Measurements from ENCODE around the gene ZNF578.
"Not testable (repeated sequence)": the region's sequence is repeated elsewhere in the genome, so short reads cannot be mapped to it uniquely, and the experiment has no call there.

DNA sequence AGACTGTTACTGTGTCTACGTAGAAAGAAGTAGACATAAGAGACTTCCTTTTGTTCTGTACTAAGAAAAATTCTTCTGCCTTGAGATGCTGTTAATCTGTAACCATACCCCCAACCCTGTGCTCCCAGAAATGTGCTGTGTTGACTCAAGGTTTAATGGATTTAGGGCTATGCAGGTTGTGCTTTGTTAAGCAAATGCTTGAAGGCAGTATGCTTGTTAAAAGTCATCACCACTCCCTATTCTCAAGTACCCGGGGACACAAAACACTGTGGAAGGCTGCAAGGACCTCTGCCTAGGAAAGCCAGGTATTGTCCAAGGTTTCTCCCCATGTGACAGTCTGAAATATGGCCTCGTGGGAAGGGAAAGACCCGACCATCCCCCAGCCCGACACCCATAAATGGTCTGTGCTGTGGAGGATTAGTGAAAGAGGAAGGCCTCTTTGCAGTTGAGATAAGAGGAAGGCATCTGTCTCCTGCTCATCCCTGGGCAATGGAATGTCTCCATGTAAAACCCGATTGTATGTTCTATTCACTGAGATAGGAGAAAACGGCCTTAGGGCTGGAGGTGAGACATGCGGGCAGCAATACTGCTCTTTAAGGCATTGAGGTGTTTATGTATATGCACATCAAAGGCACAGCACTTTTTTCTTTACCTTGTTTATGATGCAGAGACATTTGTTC, 32.3 kb downstream of the ZNF578 start:
- TF ChIP-seq EZH2 (IDR thresholded peaks at IDR 0.05; ENCODE audit: borderline replicate concordance, insufficient read depth, low read depth, low read length, poor library complexity, severe bottlenecking), result not testable (repeated sequence)
- TF ChIP-seq, protein P1, sequence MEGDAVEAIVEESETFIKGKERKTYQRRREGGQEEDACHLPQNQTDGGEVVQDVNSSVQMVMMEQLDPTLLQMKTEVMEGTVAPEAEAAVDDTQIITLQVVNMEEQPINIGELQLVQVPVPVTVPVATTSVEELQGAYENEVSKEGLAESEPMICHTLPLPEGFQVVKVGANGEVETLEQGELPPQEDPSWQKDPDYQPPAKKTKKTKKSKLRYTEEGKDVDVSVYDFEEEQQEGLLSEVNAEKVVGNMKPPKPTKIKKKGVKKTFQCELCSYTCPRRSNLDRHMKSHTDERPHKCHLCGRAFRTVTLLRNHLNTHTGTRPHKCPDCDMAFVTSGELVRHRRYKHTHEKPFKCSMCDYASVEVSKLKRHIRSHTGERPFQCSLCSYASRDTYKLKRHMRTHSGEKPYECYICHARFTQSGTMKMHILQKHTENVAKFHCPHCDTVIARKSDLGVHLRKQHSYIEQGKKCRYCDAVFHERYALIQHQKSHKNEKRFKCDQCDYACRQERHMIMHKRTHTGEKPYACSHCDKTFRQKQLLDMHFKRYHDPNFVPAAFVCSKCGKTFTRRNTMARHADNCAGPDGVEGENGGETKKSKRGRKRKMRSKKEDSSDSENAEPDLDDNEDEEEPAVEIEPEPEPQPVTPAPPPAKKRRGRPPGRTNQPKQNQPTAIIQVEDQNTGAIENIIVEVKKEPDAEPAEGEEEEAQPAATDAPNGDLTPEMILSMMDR (IDR thresholded peaks at IDR 0.05), result not testable (repeated sequence)

Data from B cell (primary cell).